Measurements from ENCODE around the gene ZNF439. TPM values are rescaled to one million over a fixed set of nuclear protein-coding genes. Genes with fewer than 3 reads are reported as not detected.

ZNF439 gene
- total and polyA plus RNA-seq, 10 of the 15 experiments (the other 5 are each of a cell fraction or from before 2014, with no cell fraction given): 0.43 to 2.5 (median 1.2) TPM

DNA sequence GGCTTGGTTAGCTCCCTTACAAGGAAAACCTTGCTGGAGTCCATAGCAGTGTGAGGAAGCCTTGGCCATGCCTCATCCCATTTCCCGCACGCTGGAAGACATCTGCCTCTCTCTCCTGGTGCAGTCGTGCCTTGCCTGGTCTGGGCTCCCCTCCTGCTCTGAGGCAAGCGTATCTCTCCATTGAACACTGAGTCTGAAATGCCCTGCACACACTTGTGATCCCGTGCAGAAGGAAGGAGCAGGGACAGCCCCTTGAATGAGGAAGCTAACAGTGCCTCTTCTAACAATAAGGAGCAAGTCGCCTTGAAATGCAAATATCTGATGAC, 34.9 kb upstream of the ZNF439 start:
- FAIRE-seq (no peak), DNase-seq (ENCODE audit: low read depth, low spot score) (no peak), ATAC-seq (peak; percentile 52)
- in situ Hi-C loops (cut with MboI): no loop called here
- ChIA-PET RAD21 (ENCODE audit: unreplicated experiment) (interaction anchor here (1.1 to 3.9 kb wide), 3 partner anchors 16 to 154 kb away, joined by 3 to 27 read pairs (median 3); partner anchors contain the start of gene ZNF491), POLR2A (interaction anchor here (0.6 to 0.7 kb wide), 2 partner anchors 278 to 634 kb away, joined by 3 read pairs; no protein-coding TSS in a partner anchor), SMC1A (ENCODE audit: uncharacterized antibody, unreplicated experiment) (interaction anchor here (0.8 to 4.0 kb wide), 3 partner anchors 12 to 175 kb away, joined by 3 to 24 read pairs (median 3); partner anchors contain the start of gene ZNF491), CTCF (interaction anchor here (1.2 to 5.9 kb wide), 6 partner anchors 12 to 115 kb away, joined by 3 to 74 read pairs (median 7); partner anchors contain the start of genes ZNF441 and ZNF491)
- Histone ChIP-seq H3K4me2 (ENCODE audit: control insufficient read depth, insufficient read depth) (peak overlapping the region; percentile 86), H3K27ac (ENCODE audit: control insufficient read depth, insufficient read depth) (peak overlapping the region; percentile 84; the same call in 1 of the 2 replicates), H3K79me2 (ENCODE audit: control insufficient read depth, insufficient read depth, low read length) (peaks cover 7% of the 10 kb centered on the region; the same call in 1 of the 2 replicates), H3K4me3 (peak overlapping the region; percentile 81), H2AFZ (ENCODE audit: control insufficient read depth, low read depth, low read length) (peak overlapping the region; percentile 100), H3K4me1 (ENCODE audit: control insufficient read depth, insufficient read depth, low read length) (peaks cover 7% of the 10 kb centered on the region), H3K9me3 (replicated peaks; ENCODE audit: control insufficient read depth, insufficient read depth, low read length) (no peaks in the 10 kb centered on the region; the same call in 2 of the 3 replicates), H3K36me3 (ENCODE audit: control insufficient read depth in 2 of 2, insufficient read depth in 2 of 2, low read length in 1 of 2) (no peaks in the 10 kb centered on the region), H4K20me1 (ENCODE audit: control insufficient read depth, insufficient read depth) (no peaks in the 10 kb centered on the region), H3K9ac (ENCODE audit: control insufficient read depth, insufficient read depth, low read length) (peak overlapping the region; percentile 84), H3K27me3 (replicated peaks in 1 of 2; ENCODE audit: control insufficient read depth in 2 of 2, insufficient read depth in 2 of 2, low read length in 1 of 2) (no peaks in the 10 kb centered on the region)
- TF ChIP-seq NR2F1 (conservative IDR thresholded peaks at IDR 0.05) (no peak), MXI1 (IDR thresholded peaks at IDR 0.05; ENCODE audit: low read depth, low read length) (no peak), ZSCAN29 (IDR thresholded peaks at IDR 0.05) (no peak), MTA3 (IDR thresholded peaks at IDR 0.05; ENCODE audit: borderline replicate concordance, low read length) (no peak), RB1 (IDR thresholded peaks at IDR 0.05; ENCODE audit: borderline replicate concordance) (no peak), TCF12 (IDR thresholded peaks at IDR 0.05; ENCODE audit: low read depth, low read length) (no peak), EZH2 (IDR thresholded peaks at IDR 0.05; ENCODE audit: borderline replicate concordance, control insufficient read depth, low read depth, low read length) (no peak), LARP7 (IDR thresholded peaks at IDR 0.05) (no peak), E4F1 (IDR thresholded peaks at IDR 0.05; ENCODE audit: borderline replicate concordance, partially characterized antibody) (no peak), PML (IDR thresholded peaks at IDR 0.05; ENCODE audit: low read length) (peak; percentile 7; the same call in 1 of the 2 replicates), MLLT1 (IDR thresholded peaks at IDR 0.05) (no peak), BHLHE40 (IDR thresholded peaks at IDR 0.05; ENCODE audit: borderline replicate concordance in 1 of 2, low read depth in 2 of 2, low read length in 1 of 2) (peak in 1 of 2 experiments; percentile 78; a peak in 2 of 4 replicates), RBBP5 (conservative IDR thresholded peaks at IDR 0.05) (no peak), MYB (IDR thresholded peaks at IDR 0.05; ENCODE audit: borderline replicate concordance, low read depth, low read length) (no peak)
- TF ChIP-seq, protein P1, sequence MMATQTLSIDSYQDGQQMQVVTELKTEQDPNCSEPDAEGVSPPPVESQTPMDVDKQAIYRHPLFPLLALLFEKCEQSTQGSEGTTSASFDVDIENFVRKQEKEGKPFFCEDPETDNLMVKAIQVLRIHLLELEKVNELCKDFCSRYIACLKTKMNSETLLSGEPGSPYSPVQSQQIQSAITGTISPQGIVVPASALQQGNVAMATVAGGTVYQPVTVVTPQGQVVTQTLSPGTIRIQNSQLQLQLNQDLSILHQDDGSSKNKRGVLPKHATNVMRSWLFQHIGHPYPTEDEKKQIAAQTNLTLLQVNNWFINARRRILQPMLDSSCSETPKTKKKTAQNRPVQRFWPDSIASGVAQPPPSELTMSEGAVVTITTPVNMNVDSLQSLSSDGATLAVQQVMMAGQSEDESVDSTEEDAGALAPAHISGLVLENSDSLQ (IDR thresholded peaks at IDR 0.05): no peak
- TF ChIP-seq, protein P2, sequence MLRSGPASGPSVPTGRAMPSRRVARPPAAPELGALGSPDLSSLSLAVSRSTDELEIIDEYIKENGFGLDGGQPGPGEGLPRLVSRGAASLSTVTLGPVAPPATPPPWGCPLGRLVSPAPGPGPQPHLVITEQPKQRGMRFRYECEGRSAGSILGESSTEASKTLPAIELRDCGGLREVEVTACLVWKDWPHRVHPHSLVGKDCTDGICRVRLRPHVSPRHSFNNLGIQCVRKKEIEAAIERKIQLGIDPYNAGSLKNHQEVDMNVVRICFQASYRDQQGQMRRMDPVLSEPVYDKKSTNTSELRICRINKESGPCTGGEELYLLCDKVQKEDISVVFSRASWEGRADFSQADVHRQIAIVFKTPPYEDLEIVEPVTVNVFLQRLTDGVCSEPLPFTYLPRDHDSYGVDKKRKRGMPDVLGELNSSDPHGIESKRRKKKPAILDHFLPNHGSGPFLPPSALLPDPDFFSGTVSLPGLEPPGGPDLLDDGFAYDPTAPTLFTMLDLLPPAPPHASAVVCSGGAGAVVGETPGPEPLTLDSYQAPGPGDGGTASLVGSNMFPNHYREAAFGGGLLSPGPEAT (IDR thresholded peaks at IDR 0.05; ENCODE audit: low read depth): no peak
- WGBS (ENCODE audit: insufficient coverage, insufficient replicate concordance, low lambda C conversion rate, missing lambda C conversion rate): 0% methylated on average over 6 of the region's 6 CpGs
- intact Hi-C loops (cut with micrococcal nuclease; ENCODE audit: unreplicated experiment): loop anchor here (5.0 kb wide), 1 partner anchor 216 kb away; the partner anchor contains the start of gene ZNF627
- BruUV-seq (replicated peaks): no TSS peak

Data from GM12878 (cell line).